Peyer's patch (tissue), 4 donors: ENCODE measurements around the gene CYP2F1.
"Not testable (repeated sequence)": the region's sequence is repeated elsewhere in the genome, so short reads cannot be mapped to it uniquely, and the experiment has no call there.

Source experiments
- POLR2A ChIP-seq, 2 donors: fragments of 450-650 bp; IDR thresholded peaks; one replicate each; pipeline ENCODE4 v1.5.1; 2017; ENCODE audit warnings: antibody characterized with exemption in 2 of 2, mild to moderate bottlenecking in 2 of 2, moderate library complexity in 2 of 2
- TF ChIP-seq, protein P1 (sequence below), 6 experiments: fragments of 450-650 bp in 4 of 6; fragments of 200-600 bp in 2 of 6; sonication (generic) in 1 of 6; IDR thresholded peaks; one replicate each; pipeline ENCODE4 v1.5.1; 2017 to 2019; ENCODE audit warnings: antibody characterized with exemption in 6 of 6, mild to moderate bottlenecking in 3 of 6, moderate library complexity in 1 of 6

DNA sequence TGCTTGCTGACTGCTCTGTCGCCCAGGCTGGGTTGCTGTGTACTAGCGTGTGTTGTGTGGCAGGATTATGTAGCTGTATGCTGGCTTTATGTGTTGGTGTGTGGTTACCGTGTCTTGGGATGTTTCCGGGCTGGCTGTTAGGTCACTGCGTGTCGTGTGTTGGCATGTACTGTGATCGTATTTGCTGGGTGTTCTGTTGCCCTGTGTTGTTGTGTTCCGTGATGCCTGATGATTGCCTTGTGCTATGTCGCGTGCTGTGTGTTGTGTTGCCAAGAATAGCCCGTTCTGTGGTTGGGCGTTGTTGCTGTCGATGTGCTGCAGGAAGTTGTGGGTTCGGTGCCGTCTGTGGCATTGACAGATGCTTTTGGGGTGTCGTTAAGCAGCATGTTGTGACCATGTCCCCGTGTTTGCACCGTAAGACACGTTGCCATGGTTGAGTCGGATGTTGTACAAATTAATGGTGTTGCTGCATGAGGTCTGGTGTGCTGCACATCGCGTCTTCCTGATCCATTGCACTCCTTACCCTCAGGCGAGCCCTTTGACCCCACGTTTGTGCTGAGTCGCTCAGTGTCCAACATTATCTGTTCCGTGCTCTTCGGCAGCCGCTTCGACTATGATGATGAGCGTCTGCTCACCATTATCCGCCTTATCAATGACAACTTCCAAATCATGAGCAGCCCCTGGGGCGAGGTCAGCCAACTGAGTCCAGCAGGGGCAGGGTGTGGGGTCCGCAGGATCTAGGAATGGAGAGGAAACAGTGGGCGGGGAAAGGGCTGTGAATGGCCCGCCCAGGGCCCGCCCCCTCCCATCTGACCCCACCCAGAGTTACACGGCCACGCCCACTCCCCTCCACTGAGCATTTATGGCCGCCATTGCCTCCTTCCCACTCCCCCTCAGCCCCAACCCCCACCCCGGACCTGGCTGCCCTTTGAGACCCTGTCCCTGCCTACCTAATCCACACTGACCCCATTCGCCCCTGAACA is 7.0 kb downstream of the CYP2F1 start:
- TF ChIP-seq, protein P1, sequence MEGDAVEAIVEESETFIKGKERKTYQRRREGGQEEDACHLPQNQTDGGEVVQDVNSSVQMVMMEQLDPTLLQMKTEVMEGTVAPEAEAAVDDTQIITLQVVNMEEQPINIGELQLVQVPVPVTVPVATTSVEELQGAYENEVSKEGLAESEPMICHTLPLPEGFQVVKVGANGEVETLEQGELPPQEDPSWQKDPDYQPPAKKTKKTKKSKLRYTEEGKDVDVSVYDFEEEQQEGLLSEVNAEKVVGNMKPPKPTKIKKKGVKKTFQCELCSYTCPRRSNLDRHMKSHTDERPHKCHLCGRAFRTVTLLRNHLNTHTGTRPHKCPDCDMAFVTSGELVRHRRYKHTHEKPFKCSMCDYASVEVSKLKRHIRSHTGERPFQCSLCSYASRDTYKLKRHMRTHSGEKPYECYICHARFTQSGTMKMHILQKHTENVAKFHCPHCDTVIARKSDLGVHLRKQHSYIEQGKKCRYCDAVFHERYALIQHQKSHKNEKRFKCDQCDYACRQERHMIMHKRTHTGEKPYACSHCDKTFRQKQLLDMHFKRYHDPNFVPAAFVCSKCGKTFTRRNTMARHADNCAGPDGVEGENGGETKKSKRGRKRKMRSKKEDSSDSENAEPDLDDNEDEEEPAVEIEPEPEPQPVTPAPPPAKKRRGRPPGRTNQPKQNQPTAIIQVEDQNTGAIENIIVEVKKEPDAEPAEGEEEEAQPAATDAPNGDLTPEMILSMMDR (IDR thresholded peaks at IDR 0.05) = not testable (repeated sequence)
- not testable (repeated sequence) for TF ChIP-seq POLR2A (IDR thresholded peaks at IDR 0.05)
